Astrocyte of the cerebellum (primary cell): ENCODE measurements around the gene GSPT2.
A peak's percentile ranks its signal among the peaks of the same experiment; 100 is the strongest.

ENCODE experiments used
- DNase-seq: peaks from one replicate; pipeline ENCODE4 v3.0.0-alpha.2; 2011; ENCODE audit warnings: low read depth
- H3K4me3 ChIP-seq: 2 replicates; pipeline ENCODE4 v1.5.1; 2011; ENCODE audit warnings: mild to moderate bottlenecking, low read depth, low read length, moderate library complexity
- in situ Hi-C: cut with HindIII; loops from 2 replicates; pipeline ENCODE4 v1.10.0; 2017; ENCODE audit warnings: low sequenced_read_pairs
- TF ChIP-seq, protein P1 (sequence below): IDR thresholded peaks from 2 replicates; pipeline ENCODE4 v1.5.1; 2012; ENCODE audit warnings: low read length, low read depth, moderate library complexity, mild to moderate bottlenecking; ENCODE audit errors: missing control alignments

Gene GSPT2

DNA sequence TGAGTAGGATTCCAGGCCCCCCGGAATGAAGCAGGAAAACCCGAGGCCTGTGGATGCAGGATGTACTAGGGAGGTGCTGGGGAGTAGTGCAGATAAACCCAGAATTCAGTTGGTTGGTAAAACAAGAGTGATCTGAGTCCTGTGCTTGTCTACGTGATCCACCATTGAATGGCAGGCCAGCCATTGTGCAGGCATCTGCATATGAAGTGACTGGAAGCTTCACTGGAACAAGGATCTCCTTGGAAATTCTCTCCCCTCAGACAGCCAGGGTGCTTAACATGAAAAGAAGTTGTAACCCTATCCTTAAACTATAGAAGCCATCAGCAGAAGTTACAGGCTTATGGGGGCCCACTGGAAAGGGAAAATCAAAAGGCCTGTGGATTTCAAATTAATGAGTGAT lies 656 bp upstream of the GSPT2 start:
- H3K4me3 ChIP-seq, result no peak overlapping the region
- TF ChIP-seq, protein P1, sequence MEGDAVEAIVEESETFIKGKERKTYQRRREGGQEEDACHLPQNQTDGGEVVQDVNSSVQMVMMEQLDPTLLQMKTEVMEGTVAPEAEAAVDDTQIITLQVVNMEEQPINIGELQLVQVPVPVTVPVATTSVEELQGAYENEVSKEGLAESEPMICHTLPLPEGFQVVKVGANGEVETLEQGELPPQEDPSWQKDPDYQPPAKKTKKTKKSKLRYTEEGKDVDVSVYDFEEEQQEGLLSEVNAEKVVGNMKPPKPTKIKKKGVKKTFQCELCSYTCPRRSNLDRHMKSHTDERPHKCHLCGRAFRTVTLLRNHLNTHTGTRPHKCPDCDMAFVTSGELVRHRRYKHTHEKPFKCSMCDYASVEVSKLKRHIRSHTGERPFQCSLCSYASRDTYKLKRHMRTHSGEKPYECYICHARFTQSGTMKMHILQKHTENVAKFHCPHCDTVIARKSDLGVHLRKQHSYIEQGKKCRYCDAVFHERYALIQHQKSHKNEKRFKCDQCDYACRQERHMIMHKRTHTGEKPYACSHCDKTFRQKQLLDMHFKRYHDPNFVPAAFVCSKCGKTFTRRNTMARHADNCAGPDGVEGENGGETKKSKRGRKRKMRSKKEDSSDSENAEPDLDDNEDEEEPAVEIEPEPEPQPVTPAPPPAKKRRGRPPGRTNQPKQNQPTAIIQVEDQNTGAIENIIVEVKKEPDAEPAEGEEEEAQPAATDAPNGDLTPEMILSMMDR, result no peak
- in situ Hi-C loops, result no loop called here
- no peak for DNase-seq

DNA sequence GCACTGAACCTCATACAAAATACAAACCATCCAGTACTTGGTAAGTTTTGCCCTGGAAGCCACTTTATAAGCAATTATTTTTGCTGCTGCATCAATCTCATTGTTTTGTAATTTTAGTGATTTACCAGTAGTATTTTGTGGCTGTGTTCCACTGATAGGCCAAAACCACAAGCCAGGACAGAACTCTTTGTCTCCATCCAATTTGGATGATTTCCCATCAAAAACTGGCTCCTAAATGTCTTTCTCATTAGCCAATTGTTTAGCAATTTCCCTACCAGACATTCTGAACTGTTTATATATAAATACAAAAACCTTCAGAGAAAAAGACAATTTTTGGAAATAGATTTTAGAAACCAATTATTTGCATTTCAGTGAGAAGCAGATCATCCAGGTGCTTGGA lies 4.4 kb downstream of the GSPT2 start:
- TF ChIP-seq, protein P1, result no peak
- DNase-seq, result peak; percentile 19
- in situ Hi-C loops, result no loop called here

DNA sequence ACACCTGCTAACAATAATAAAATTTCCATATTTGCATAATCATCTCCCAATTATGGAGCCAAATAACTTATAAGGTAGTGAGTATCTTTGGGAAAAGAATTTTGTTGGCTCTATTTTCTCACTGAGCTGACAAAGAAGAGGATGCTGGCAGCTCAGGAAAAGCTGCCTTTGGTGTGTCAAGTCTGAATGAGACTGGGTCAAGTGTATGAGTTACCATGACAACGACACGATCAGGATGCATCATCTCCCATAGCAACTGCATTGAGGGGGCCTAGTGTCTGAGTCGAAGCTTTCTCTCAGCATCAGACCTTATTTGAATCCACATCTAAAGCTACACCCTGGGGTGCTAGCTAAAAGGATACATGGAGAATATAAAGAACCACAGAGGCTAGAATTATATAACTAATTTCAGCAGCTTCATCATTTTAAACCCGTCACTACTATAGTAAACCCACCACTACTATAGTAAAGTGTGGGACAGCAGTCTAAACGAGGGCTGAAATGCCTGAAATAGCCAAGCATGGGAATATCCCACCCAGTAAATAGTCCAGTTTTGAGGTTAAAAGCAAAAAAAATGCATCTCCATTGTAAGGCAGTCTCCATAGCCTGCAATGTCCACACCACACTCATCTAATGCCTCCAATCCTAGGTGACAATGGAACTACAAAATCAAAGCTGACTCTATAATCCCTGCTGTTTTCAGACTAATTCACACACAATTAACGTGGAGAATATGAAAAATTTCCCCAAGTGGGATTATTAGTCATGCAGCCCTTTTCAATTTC lies 16.0 kb downstream of the GSPT2 start:
- in situ Hi-C loops, result no loop called here
- no peak for DNase-seq
- no peak overlapping the region for H3K4me3 ChIP-seq
- TF ChIP-seq, protein P1, result no peak

More for the DNA sequence above, 4.4 kb downstream of the GSPT2 start:
- H3K4me3 ChIP-seq, result no peak overlapping the region

DNA sequence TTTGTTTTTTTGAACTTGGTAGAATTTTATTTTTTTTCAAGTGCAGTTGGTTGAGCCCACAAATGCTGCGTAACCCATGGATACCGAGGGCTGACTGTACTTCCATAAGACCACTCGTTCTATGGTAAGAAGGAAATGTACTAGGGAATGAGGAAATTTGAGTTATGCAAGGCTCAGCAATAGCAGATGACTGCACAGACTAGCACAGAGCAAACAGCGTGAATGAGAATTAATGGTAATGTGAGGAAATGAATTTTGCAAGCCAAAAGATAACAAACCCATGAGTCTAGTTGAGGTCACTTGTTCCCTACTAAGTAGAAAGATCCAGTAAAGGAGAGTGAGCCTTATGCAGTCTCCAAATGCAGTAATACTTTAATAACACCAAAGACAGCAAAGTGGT lies 17.4 kb downstream of the GSPT2 start:
- no peak for DNase-seq
- H3K4me3 ChIP-seq, result no peak overlapping the region
- TF ChIP-seq, protein P1, result no peak
- in situ Hi-C loops, result no loop called here

DNA sequence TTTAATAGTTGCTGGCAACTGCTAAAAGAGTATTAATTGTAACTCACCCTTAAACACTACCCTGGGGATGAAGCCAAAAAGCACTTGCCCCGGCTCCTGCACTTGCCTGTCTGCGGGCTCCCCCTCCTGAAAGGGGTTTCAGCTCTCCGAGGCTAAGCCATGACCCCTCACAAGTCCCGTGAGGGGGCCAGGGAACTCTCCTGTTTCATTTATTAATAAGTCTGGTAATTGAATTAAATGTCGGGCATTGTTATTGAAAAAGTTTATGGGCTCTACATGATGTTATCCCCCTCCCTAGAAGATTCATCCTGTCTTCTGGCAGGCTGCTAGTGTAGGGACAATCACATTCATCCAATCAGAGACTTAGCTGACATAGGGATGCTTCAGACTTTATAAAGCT lies 23.3 kb downstream of the GSPT2 start:
- TF ChIP-seq, protein P1, result no peak
- DNase-seq, result no peak
- in situ Hi-C loops, result no loop called here
- no peak overlapping the region for H3K4me3 ChIP-seq

DNA sequence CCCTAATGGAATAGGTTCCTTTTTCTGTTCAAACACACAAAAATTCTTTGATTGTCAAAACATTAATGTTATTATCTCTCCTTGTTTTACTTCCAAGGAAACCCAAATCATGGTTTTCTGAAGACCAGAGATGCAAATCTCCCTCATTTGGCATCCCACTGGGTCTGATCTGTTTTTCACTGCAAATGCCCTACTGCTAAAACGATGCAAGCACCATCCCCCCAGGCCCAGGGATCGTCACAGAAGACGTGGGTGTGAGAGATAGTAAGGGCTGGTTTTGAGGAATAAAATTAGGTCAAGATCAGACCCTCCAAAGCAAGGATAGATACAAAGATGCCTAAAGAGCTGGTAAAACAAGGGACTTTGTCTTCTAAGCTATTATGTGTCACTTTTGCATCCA lies 33.6 kb downstream of the GSPT2 start:
- no peak for DNase-seq
- in situ Hi-C loops, result no loop called here
- no peak overlapping the region for H3K4me3 ChIP-seq
- TF ChIP-seq, protein P1, result no peak
